HepG2 (cell line): ENCODE measurements around the gene NKIRAS1. TPM values are rescaled to one million over a fixed set of nuclear protein-coding genes. Genes with fewer than 3 reads are reported as not detected.

Experiments
- ATAC-seq: fragments of 200-7000 bp; cut with Tn5 transposase; 3 replicates; pipeline ENCODE4 v1.9.1; 2020; ENCODE audit warnings: mild to moderate bottlenecking, moderate library complexity
- BruUV-seq: library from RNA; stranded (reverse); fragments of 400-500 nt; replicated peaks from 2 replicates; lab custom pipeline; 2021; lab: Mats Ljungman, UMichigan
- CTCF ChIA-PET: fragments of 300-600 bp; formaldehyde crosslinking; extraction: SDS; loops from one replicate; lab custom pipeline; 2021; ENCODE audit warnings: low total read pairs, inconsistent platforms, low intra/inter-chr PET ratio; lab: Yijun Ruan, JAX
- POLR2A ChIA-PET: fragments of 350-600 bp; sonication (Branson Sonifier 250); formaldehyde crosslinking; loops from one replicate; lab custom pipeline; 2020; ENCODE audit warnings: antibody characterized with exemption, inconsistent platforms; lab: Yijun Ruan, JAX
- DNase-seq: peaks from one replicate; pipeline ENCODE4 v3.0.0-alpha.2; 2015; ENCODE audit warnings: low spot score
- FAIRE-seq: peaks from 3 replicates; lab custom pipeline; 2011; peaks lifted over from hg19 to GRCh38; lab: Jason Lieb, UNC
- H2AFZ ChIP-seq: one replicate; pipeline ENCODE4 v1.6.1; 2011; ENCODE audit warnings: low read length, inconsistent platforms
- H3K27ac ChIP-seq: fragments of 300-600 bp; 3 replicates; pipeline ENCODE4 v1.8.0; 2011; ENCODE audit warnings: mixed run types, mild to moderate bottlenecking, mixed read lengths, low read length, inconsistent platforms; ENCODE audit not compliant: insufficient read depth; ENCODE audit errors: extremely low read length
- H3K27me3 ChIP-seq, 2 experiments: fragments of 200-600 bp in 1 of 2; 2 replicates in 1 of 2; 3 replicates in 1 of 2; pipeline versions ENCODE4 v1.6.0 to v1.8.0; 2011; ENCODE audit warnings: low read length in 2 of 2, mild to moderate bottlenecking in 2 of 2, moderate library complexity in 2 of 2, inconsistent platforms in 1 of 2; ENCODE audit not compliant: insufficient read depth in 2 of 2, control insufficient read depth in 1 of 2
- H3K36me3 ChIP-seq, 2 experiments: fragments of 200-600 bp in 1 of 2; replicated peaks in 1 of 2; 2 replicates in 1 of 2; 3 replicates in 1 of 2; pipeline versions ENCODE4 v1.5.1 to v1.8.0; 2011; ENCODE audit warnings: low read length in 2 of 2, inconsistent platforms in 1 of 2; ENCODE audit not compliant: insufficient read depth in 2 of 2, control insufficient read depth in 1 of 2
- H3K4me1 ChIP-seq: 2 replicates; pipeline ENCODE4 v1.5.1; 2012; ENCODE audit warnings: low read length, inconsistent platforms; ENCODE audit not compliant: insufficient read depth
- H3K4me2 ChIP-seq: 2 replicates; pipeline ENCODE4 v1.6.0; 2011; ENCODE audit warnings: low read depth, low read length, inconsistent platforms
- H3K4me3 ChIP-seq, 3 experiments: fragments of 200-600 bp in 1 of 3; sonication (generic), shearing (Covaris generic) in 1 of 3; replicated peaks in 1 of 3; 2 replicates each; pipeline ENCODE4 v1.5.1; 2011 to 2016; ENCODE audit warnings: low read length in 3 of 3, inconsistent platforms in 2 of 3, low read depth in 2 of 3, mild to moderate bottlenecking in 2 of 3, control low read depth in 1 of 3, mixed read lengths in 1 of 3; ENCODE audit not compliant: insufficient read depth in 1 of 3
- H3K79me2 ChIP-seq: one replicate; pipeline ENCODE4 v1.6.1; 2011; ENCODE audit warnings: low read length, inconsistent platforms; ENCODE audit not compliant: insufficient read depth
- H3K9ac ChIP-seq: 2 replicates; pipeline ENCODE4 v1.6.0; 2011; ENCODE audit warnings: mild to moderate bottlenecking, low read depth, low read length, inconsistent platforms; ENCODE audit not compliant: insufficient read depth
- H3K9me3 ChIP-seq: 2 replicates; pipeline ENCODE4 v1.5.1; 2012; ENCODE audit warnings: mild to moderate bottlenecking, low read length
- H4K20me1 ChIP-seq: 2 replicates; pipeline ENCODE4 v1.6.0; 2011; ENCODE audit warnings: inconsistent platforms, mild to moderate bottlenecking, low read length, moderate library complexity; ENCODE audit not compliant: insufficient read depth
- E2F2 ChIP-seq: sonication (generic); formaldehyde crosslinking; IDR thresholded peaks from 2 replicates; pipeline ENCODE4 v1.4.0; 2020; ENCODE audit warnings: missing genetic modification reagents, borderline replicate concordance
- HINFP ChIP-seq: sonication (generic); formaldehyde crosslinking; IDR thresholded peaks from 2 replicates; pipeline ENCODE4 v1.4.0; 2020; ENCODE audit warnings: low read depth, mild to moderate bottlenecking, missing genetic modification reagents
- IRF1 ChIP-seq: sonication (generic); formaldehyde crosslinking; IDR thresholded peaks from 2 replicates; pipeline ENCODE4 v1.4.0; 2020; ENCODE audit warnings: low read depth, mild to moderate bottlenecking, missing genetic modification reagents
- PRDM10 ChIP-seq: sonication (generic); formaldehyde crosslinking; IDR thresholded peaks from 2 replicates; pipeline ENCODE4 v1.4.0; 2020; ENCODE audit warnings: low read depth, missing genetic modification reagents
- ZBTB1 ChIP-seq: sonication (generic); formaldehyde crosslinking; IDR thresholded peaks from 2 replicates; pipeline ENCODE4 v1.4.0; 2020; ENCODE audit warnings: missing genetic modification reagents, borderline replicate concordance
- ZNF124 ChIP-seq: sonication (generic); formaldehyde crosslinking; IDR thresholded peaks from 2 replicates; pipeline ENCODE4 v1.4.0; 2020; ENCODE audit warnings: missing genetic modification reagents
- WGBS: methylation state at CpG from one replicate; pipeline ENCODE4 v1.1.6; 2017; ENCODE audit warnings: low lambda C conversion rate; 5-methylcytosine and 5-hydroxymethylcytosine counted together
- in situ Hi-C: cut with HindIII; loops from 2 replicates; pipeline ENCODE4 v1.10.0; 2017; ENCODE audit warnings: low pct_unique_long_range_greater_than_20kb; ENCODE audit not compliant: extremely low pct_ligation_motif_present
- intact Hi-C: fragments of 100-400 bp; cut with micrococcal nuclease; formaldehyde crosslinking; loops from one replicate; pipeline ENCODE4 v1.10.0; 2022; ENCODE audit not compliant: unreplicated experiment
- polyA plus RNA-seq, 8 experiments: library from polyadenylated mRNA; depleted of rRNA in 3 of 8; stranded (reverse) in 7 of 8; unstranded in 1 of 8; fragments of >200 nt; fragmentation: Illumina TruSeq in 4 of 8; extraction: Trizol in 4 of 8; gene quantifications; 2 replicates each; pipeline versions ENCODE4 v1.2.1 to v1.2.3, GENCODE V29; 2011 to 2016; ENCODE audit warnings: low read depth in 4 of 8, missing spikeins in 1 of 8, mixed read lengths in 1 of 8; ENCODE audit not compliant: insufficient read depth in 1 of 8
- total RNA-seq, 5 experiments: library from RNA; depleted of rRNA; stranded (reverse); fragments of >200 nt; fragmentation: Illumina TruSeq; extraction: Trizol; gene quantifications; 2 replicates each; pipeline ENCODE4 v1.2.3, GENCODE V29; 2016; ENCODE audit warnings: low read depth in 1 of 5
- TF ChIP-seq, protein P1 (sequence below): sonication (generic); formaldehyde crosslinking; IDR thresholded peaks from 2 replicates; pipeline ENCODE4 v1.5.0; 2020; ENCODE audit warnings: mild to moderate bottlenecking, missing genetic modification reagents

The NKIRAS1 gene
- total and polyA plus RNA-seq, 2 of the 13 experiments (the other 11 are each of a cell fraction or from before 2014, with no cell fraction given) = 4.3 to 8.0 TPM

DNA sequence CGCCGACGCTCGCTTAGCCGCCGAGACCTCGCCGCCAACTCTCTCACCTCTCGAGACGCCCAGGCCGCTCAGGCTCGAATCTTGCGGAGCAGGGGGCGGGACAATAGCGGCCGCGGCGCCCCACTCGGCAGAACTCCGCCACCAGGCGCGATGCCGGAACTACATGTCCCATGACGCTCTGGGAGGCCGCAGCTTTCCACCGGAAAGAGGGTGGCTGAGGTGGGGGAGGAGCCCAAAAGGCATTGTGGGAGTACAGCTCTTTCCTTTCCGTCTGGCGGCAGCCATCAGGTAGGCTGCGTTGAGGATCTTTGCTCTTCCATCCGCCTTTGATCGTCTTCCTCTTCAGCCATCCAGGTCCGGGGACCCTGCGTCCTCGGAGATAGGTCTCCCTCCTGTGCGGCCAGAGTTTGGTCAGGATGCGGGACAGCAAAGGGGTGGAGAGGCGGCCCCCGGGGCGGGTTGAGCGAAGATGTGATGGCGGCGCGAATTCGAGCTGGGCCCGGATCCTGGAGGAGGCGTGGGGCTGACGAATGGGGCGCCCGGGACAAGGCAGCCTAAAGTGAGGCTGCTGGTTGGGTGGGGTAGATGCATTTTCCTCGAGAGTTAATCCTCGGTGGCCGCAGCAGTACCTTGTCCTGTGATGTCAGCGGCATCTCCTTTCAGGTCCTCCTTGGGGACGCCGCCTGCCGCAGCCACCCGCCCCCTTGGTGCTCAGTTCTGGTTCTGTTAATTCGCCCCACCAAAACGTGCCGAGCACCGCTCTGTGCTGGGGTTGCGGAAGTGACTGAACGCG, at the start of gene NKIRAS1, which contains the start of gene RPL15 (continued):
- no peak; the same call in 1 of the 2 replicates for TF ChIP-seq E2F2 (CRISPR knock-in tag)

DNA sequence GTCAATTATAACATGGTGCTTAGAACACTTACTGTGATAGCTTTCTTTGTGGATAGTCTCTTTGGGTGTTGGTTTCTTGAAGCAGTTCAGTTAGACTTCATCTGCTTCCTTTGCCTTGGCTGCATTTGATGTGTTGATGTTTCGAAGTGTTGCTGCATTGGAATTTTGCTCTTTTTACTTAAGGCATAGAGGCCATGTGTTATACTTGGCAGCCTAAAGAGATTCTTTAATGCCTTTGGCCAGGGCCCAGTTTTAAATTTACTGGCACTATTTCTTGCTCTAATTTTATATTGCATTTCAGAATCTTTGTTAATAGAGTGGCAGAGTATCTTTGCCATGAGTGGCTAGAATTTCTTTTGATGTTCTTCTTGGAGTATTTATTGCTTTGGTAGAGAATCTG, 49.5 kb upstream of the NKIRAS1 start:
- H3K27ac ChIP-seq = no peak overlapping the region
- H3K9ac ChIP-seq = no peak overlapping the region
- ChIA-PET CTCF (no interaction called here), POLR2A (no interaction called here)
- no peaks in the 10 kb centered on the region for H3K79me2 ChIP-seq
- FAIRE-seq (no peak), DNase-seq (no peak), ATAC-seq (no peak)
- intact Hi-C loops (no loop called here), in situ Hi-C loops (no loop called here)
- no peaks in the 10 kb centered on the region for H4K20me1 ChIP-seq
- H3K4me1 ChIP-seq = no peaks in the 10 kb centered on the region
- H3K4me2 ChIP-seq = no peak overlapping the region
- BruUV-seq = no TSS peak
- H2AFZ ChIP-seq = no peak overlapping the region
- no peaks in the 10 kb centered on the region for H3K9me3 ChIP-seq
- H3K4me3 ChIP-seq = no peak overlapping the region
- whole genome bisulfite sequencing = 100% methylated on average over 1 of the region's 1 CpG
- peaks cover 8 to 36% of the 10 kb centered on the region in 2 experiments; a peak in 4 of 5 replicates for H3K36me3 ChIP-seq
- no peaks in the 10 kb centered on the region for H3K27me3 ChIP-seq
- TF ChIP-seq HINFP (no peak), PRDM10 (CRISPR knock-in tag) (no peak), IRF1 (no peak), ZNF124 (CRISPR knock-in tag) (no peak), ZBTB1 (CRISPR knock-in tag) (no peak)
- TF ChIP-seq, protein P1, sequence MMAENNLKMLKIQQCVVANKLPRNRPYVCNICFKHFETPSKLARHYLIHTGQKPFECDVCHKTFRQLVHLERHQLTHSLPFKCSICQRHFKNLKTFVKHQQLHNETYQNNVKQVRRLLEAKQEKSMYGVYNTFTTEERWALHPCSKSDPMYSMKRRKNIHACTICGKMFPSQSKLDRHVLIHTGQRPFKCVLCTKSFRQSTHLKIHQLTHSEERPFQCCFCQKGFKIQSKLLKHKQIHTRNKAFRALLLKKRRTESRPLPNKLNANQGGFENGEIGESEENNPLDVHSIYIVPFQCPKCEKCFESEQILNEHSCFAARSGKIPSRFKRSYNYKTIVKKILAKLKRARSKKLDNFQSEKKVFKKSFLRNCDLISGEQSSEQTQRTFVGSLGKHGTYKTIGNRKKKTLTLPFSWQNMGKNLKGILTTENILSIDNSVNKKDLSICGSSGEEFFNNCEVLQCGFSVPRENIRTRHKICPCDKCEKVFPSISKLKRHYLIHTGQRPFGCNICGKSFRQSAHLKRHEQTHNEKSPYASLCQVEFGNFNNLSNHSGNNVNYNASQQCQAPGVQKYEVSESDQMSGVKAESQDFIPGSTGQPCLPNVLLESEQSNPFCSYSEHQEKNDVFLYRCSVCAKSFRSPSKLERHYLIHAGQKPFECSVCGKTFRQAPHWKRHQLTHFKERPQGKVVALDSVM = no peak
